NT2/D1 (cell line): ENCODE measurements around the gene DGAT2.

ENCODE experiments used
- DNase-seq: peaks from one replicate; pipeline ENCODE4 v3.0.0-alpha.2; 2011; ENCODE audit warnings: low read depth, low spot score
- H3K27me3 ChIP-seq: 2 replicates; pipeline ENCODE4 v1.6.0; 2011; ENCODE audit warnings: mild to moderate bottlenecking; ENCODE audit not compliant: insufficient read length, insufficient read depth
- H3K36me3 ChIP-seq: 2 replicates; pipeline ENCODE4 v1.6.1; 2011; ENCODE audit warnings: mild to moderate bottlenecking, low read length, mixed read lengths; ENCODE audit not compliant: insufficient read depth, insufficient read length
- H3K4me1 ChIP-seq: 2 replicates; pipeline ENCODE4 v1.5.1; 2011; ENCODE audit not compliant: insufficient read depth, insufficient read length
- H3K4me3 ChIP-seq: 2 replicates; pipeline ENCODE4 v1.5.1; 2011; ENCODE audit warnings: low read depth; ENCODE audit not compliant: insufficient read length
- H3K9ac ChIP-seq: 2 replicates; pipeline ENCODE4 v1.6.0; 2011; ENCODE audit warnings: low read depth; ENCODE audit not compliant: insufficient read length
- H3K9me3 ChIP-seq: 2 replicates; pipeline ENCODE4 v1.5.1; 2011; ENCODE audit warnings: mild to moderate bottlenecking, low read length; ENCODE audit not compliant: insufficient read depth
- SUZ12 ChIP-seq: IDR thresholded peaks from 2 replicates; pipeline ENCODE4 v1.6.1; 2011; ENCODE audit not compliant: insufficient read length, insufficient read depth; ENCODE audit errors: extremely low read depth
- YY1 ChIP-seq: IDR thresholded peaks from 2 replicates; pipeline ENCODE4 v1.6.1; 2011; ENCODE audit not compliant: insufficient read length, insufficient read depth
- ZNF274 ChIP-seq: IDR thresholded peaks from 2 replicates; pipeline ENCODE4 v1.6.1; 2011; ENCODE audit warnings: mild to moderate bottlenecking, low read depth, low read length

Gene DGAT2

GRCh38 chr11:75760243-75760642 lies 8.3 kb upstream of the DGAT2 start:
- DNase-seq: no peak
- peaks cover 2% of the 10 kb centered on the region for H3K27me3 ChIP-seq
- TF ChIP-seq ZNF274 (no peak), YY1 (no peak), SUZ12 (no peak)

GRCh38 chr11:75760710-75761493 lies 7.7 kb upstream of the DGAT2 start:
- no peak overlapping the region for H3K9ac ChIP-seq
- TF ChIP-seq ZNF274 (no peak), SUZ12 (no peak), YY1 (no peak)
- peaks cover 2% of the 10 kb centered on the region for H3K27me3 ChIP-seq
- no peak for DNase-seq
- H3K9me3 ChIP-seq: no peaks in the 10 kb centered on the region
- H3K4me1 ChIP-seq: peaks cover 2% of the 10 kb centered on the region
- no peaks in the 10 kb centered on the region for H3K36me3 ChIP-seq
- no peak overlapping the region for H3K4me3 ChIP-seq

More at GRCh38 chr11:75760243-75760642, 8.3 kb upstream of the DGAT2 start:
- H3K36me3 ChIP-seq: no peaks in the 10 kb centered on the region
- no peak overlapping the region for H3K9ac ChIP-seq
- H3K9me3 ChIP-seq: no peaks in the 10 kb centered on the region
- H3K4me1 ChIP-seq: peaks cover 2% of the 10 kb centered on the region
- no peak overlapping the region for H3K4me3 ChIP-seq

- no peak for DNase-seq
- Histone ChIP-seq H3K9ac (no peak overlapping the region), H3K9me3 (no peaks in the 10 kb centered on the region), H3K4me1 (peaks cover 3% of the 10 kb centered on the region), H3K36me3 (no peaks in the 10 kb centered on the region), H3K27me3 (peaks cover 2% of the 10 kb centered on the region), H3K4me3 (no peak overlapping the region)
- no peak for TF ChIP-seq ZNF274
- TF ChIP-seq SUZ12: no peak
- TF ChIP-seq YY1: no peak
Measured at GRCh38 chr11:75762158-75762557, 6.4 kb upstream of the DGAT2 start.

DNA sequence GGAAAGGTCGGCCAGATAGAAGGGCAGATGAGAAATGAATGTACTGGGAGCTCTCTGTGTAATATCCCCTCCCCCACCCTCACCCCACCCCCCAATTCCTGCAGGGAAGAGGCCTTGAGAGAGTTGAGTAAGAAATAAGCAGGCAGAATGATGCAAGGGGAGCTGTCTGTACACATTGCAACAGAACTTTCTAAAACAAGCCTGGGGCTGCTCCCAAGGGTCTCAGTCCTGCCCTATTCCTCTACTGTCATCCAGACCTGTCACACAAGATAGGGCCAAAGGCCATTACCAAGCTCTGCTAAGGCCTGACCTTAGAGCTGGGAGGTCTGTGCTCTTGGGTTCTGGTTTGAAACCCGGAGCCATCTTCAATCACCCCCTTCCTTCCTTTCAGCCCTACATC lies 5.7 kb upstream of the DGAT2 start:
- H3K27me3 ChIP-seq: peaks cover 7% of the 10 kb centered on the region
- H3K4me1 ChIP-seq: peaks cover 5% of the 10 kb centered on the region
- H3K9me3 ChIP-seq: peaks cover 5% of the 10 kb centered on the region; the same call in 1 of the 2 replicates
- H3K4me3 ChIP-seq: no peak overlapping the region
- TF ChIP-seq YY1: no peak
- no peak overlapping the region for H3K9ac ChIP-seq
- no peak for DNase-seq
- no peaks in the 10 kb centered on the region for H3K36me3 ChIP-seq

- Histone ChIP-seq H3K36me3 (no peaks in the 10 kb centered on the region), H3K9me3 (peaks cover 8% of the 10 kb centered on the region; the same call in 1 of the 2 replicates), H3K27me3 (peaks cover 12% of the 10 kb centered on the region), H3K4me3 (no peak overlapping the region), H3K9ac (no peak overlapping the region), H3K4me1 (peaks cover 6% of the 10 kb centered on the region)
- no peak for DNase-seq
- TF ChIP-seq SUZ12: no peak
- TF ChIP-seq ZNF274: no peak
- no peak for TF ChIP-seq YY1
Measured at GRCh38 chr11:75763846-75764245, 4.7 kb upstream of the DGAT2 start.

DNA sequence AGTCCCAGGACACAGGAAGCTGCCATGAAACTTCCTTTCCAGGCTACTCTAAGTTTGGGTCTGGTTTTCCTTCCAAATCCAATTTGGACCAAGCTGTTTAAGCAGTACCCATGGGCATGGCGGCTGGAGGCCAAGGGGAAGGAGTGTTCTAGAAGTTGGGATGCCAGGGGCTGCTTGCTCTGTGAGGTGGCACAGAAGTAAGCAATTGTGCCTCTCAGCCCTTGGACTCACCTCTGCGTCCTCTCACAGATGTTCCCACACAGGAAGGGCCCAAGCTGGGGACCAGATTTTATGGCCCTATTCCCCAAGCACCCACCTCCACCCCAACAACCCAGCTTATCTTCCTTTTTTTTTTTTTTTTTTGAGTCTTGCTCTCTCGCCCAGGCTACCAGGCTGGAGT lies 3.5 kb upstream of the DGAT2 start:
- H3K4me1 ChIP-seq: peaks cover 6% of the 10 kb centered on the region
- TF ChIP-seq SUZ12 (no peak), ZNF274 (no peak), YY1 (no peak)
- H3K27me3 ChIP-seq: peaks cover 25% of the 10 kb centered on the region
- H3K9me3 ChIP-seq: peaks cover 8% of the 10 kb centered on the region; the same call in 1 of the 2 replicates
- DNase-seq: no peak
- no peak overlapping the region for H3K4me3 ChIP-seq
- no peak overlapping the region for H3K9ac ChIP-seq
- no peaks in the 10 kb centered on the region for H3K36me3 ChIP-seq

DNA sequence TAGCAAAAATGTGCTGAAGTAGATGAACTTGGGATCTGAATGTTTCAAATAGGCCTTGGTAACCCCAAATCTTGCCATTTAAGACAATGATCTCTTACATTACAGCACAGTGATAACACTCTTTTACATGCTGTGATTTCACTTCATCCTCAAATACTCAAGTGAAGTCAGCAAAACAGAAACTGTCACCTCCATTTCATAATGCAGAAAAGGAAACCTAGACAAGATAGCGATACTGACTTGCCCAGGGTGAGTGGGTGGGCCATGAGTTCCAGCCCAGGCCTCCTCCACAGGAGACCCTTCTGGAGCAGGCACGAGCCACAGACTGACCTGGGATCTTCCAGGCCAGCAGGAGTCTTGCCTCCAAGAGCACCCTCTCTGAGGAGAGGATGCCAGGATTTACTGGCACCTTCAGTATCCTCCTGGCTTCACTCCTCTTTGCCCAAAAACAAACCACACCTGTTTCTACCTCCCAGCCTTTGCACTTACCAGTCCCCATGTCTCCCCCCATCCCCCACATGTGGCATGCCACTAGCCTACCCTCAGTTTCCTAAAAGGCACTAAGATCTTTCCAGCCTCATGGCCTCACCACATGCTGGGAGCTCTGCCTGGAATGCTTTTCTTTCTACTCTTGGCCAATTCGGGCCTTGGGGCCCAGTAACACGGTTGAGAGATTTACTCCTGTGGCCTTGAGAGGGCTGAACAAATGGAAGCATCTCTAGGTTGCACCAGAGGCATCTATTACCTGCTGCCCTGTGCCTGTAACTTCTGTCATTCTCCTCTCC lies 1.9 kb upstream of the DGAT2 start:
- peaks cover 39% of the 10 kb centered on the region for H3K27me3 ChIP-seq
- TF ChIP-seq SUZ12: no peak
- TF ChIP-seq ZNF274: no peak
- TF ChIP-seq YY1: no peak
- no peak for DNase-seq
- no peaks in the 10 kb centered on the region for H3K36me3 ChIP-seq
- no peak overlapping the region for H3K4me3 ChIP-seq
- peaks cover 4% of the 10 kb centered on the region for H3K4me1 ChIP-seq
- peaks cover 8% of the 10 kb centered on the region; the same call in 1 of the 2 replicates for H3K9me3 ChIP-seq
- H3K9ac ChIP-seq: no peak overlapping the region
